Muscle layer of colon (tissue), 2 donors: Measurements from ENCODE around the gene TMEM30A.
A peak's percentile ranks its signal among the peaks of the same experiment; 100 is the strongest.

ENCODE experiments used
- H3K27ac ChIP-seq: one replicate; pipeline ENCODE4 v1.7.0; 2013; ENCODE audit warnings: low read depth, mild to moderate bottlenecking, low read length, moderate library complexity
- H3K27me3 ChIP-seq, 2 donors: one replicate each; pipeline ENCODE4 v1.7.0; 2013; ENCODE audit warnings: low read length in 2 of 2, mild to moderate bottlenecking in 2 of 2; ENCODE audit not compliant: insufficient read depth in 2 of 2, control insufficient read depth in 1 of 2
- H3K36me3 ChIP-seq: one replicate; pipeline ENCODE4 v1.7.0; 2013; ENCODE audit warnings: mild to moderate bottlenecking, low read length; ENCODE audit not compliant: insufficient read depth
- H3K4me1 ChIP-seq: one replicate; pipeline ENCODE4 v1.7.0; 2013; ENCODE audit warnings: mild to moderate bottlenecking, low read length; ENCODE audit not compliant: insufficient read depth
- H3K4me3 ChIP-seq, 2 donors: one replicate each; pipeline ENCODE4 v1.7.0; 2013; ENCODE audit warnings: low read length in 2 of 2, low read depth in 1 of 2, mild to moderate bottlenecking in 1 of 2, moderate library complexity in 1 of 2
- H3K9ac ChIP-seq: one replicate; pipeline ENCODE4 v1.7.0; 2013; ENCODE audit warnings: low read length
- H3K9me3 ChIP-seq: one replicate; pipeline ENCODE4 v1.7.0; 2013; ENCODE audit warnings: mild to moderate bottlenecking, low read length
- donor health status: abdominal sarcoma.
- donor health status: Adenocarcinoma of cecum.

TMEM30A gene

DNA sequence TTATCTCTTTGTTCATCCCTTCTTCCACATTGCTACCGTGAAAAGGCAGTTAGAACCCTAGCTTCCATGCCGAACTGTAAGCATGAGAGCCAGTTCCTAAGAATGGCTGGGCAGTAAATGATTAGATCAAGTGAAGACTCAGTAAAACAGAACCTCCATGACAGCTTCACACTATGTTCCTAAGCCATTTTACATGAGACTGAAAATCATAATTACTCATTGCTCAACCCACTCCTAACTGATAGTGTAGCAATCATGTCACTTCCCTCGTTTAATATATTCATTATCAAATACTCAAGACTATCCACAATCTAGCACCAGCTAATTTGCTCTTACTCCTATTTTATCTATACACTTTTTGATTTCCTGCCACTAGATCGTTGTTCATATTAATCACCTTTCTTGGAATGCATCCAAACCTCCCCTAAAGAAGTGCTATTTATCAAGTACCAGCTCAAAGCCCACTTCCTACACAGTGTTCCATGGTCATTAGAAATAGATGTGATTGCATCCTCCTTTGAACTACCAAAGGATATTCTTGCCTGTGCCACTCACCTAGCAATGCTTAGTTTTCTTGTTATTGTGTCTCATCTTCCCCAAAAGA, 6.0 kb downstream of the TMEM30A start:
- Histone ChIP-seq H3K4me3 (no peak overlapping the region), H3K27me3 (no peaks in the 10 kb centered on the region), H3K27ac (no peak overlapping the region), H3K9ac (no peak overlapping the region), H3K4me1 (peaks cover 48% of the 10 kb centered on the region), H3K36me3 (no peaks in the 10 kb centered on the region), H3K9me3 (no peaks in the 10 kb centered on the region)

- Histone ChIP-seq H3K9me3 (no peaks in the 10 kb centered on the region), H3K27me3 (no peaks in the 10 kb centered on the region), H3K27ac (no peak overlapping the region), H3K4me3 (no peak overlapping the region), H3K4me1 (peaks cover 26% of the 10 kb centered on the region), H3K36me3 (peaks cover 3% of the 10 kb centered on the region), H3K9ac (no peak overlapping the region)
Measured at GRCh38 chr6:75275067-75275466, 9.5 kb downstream of the TMEM30A start.

DNA sequence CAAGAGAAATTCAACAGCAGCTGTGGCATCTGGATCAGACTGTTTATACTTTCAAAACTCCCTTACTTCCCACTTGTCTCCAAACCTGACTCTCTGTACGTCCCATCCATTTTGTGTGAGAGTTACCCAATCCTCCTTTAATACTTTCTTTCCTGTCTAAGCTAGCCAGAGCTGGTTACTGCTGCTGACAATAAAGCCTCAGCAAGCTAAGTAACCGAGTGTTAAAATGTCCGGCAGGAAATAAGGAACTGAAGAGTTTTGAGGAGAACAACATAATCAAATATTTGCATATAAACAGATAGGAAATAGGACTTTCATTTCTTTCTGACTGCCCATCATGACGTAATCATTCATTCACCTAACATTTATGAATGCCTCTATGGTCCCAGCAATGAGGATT, 11.6 kb downstream of the TMEM30A start:
- Histone ChIP-seq H3K27ac (no peak overlapping the region), H3K36me3 (peaks cover 3% of the 10 kb centered on the region), H3K27me3 (no peaks in the 10 kb centered on the region), H3K9me3 (no peaks in the 10 kb centered on the region), H3K4me1 (peaks cover 27% of the 10 kb centered on the region), H3K4me3 (no peak overlapping the region), H3K9ac (no peak overlapping the region)

DNA sequence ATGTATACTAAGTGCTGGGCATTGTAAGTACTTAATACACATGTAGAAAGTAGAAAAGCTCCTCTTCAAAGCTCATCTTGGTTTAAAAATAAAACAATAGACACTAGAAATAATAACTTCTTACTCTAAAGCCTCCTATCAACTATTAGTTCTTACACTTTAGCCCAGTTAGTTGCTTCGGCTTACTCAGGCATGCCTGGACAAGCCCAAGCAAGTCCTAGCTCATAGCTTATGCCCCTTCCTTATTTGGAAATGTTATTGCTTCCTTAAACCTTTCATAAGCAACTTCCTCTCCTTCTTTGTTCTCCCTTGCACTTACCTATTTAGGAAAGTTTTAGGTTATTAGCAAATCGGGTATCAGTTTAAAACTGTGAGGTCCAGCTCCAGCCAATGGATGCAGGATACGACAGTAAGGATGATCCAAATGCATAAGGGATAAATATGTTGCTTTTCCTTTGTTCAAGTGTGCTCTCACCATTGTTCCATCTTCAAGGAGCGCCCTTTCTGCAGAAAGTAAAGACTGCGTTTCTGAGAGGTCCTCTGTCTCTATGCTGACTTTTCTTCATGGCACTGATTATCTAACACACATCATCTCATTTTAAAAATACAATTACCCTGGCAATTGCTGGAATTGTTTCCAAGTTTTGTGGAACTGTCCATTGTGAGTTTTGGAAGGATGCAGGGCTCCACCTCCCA, 12.3 kb downstream of the TMEM30A start:
- Histone ChIP-seq H3K9ac (no peak overlapping the region), H3K4me1 (peaks cover 32% of the 10 kb centered on the region), H3K27ac (peak overlapping the region; percentile 21), H3K36me3 (peaks cover 3% of the 10 kb centered on the region), H3K27me3 (no peaks in the 10 kb centered on the region), H3K4me3 (no peak overlapping the region), H3K9me3 (no peaks in the 10 kb centered on the region)

DNA sequence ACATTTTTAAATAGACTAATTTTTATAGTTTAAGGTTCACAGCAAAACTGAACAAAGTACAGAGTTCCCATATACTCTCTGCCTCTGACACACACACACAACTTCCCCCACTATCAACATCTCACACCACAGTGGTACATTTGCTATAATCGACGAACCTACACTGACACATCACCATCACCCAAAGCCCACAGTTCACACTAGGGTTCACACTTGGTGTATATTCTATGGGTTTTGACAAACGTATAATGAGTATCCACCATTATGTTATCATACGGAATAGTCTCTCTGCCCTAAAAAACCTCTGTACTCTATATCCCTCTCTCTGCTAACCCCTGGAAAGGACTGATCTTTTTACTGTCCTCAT, 15.6 kb downstream of the TMEM30A start:
- H3K4me1 ChIP-seq = peaks cover 21% of the 10 kb centered on the region
- H3K36me3 ChIP-seq = peaks cover 6% of the 10 kb centered on the region
- no peaks in the 10 kb centered on the region for H3K27me3 ChIP-seq
- H3K9me3 ChIP-seq = no peaks in the 10 kb centered on the region
- H3K9ac ChIP-seq = no peak overlapping the region
- H3K4me3 ChIP-seq = no peak overlapping the region
- H3K27ac ChIP-seq = no peak overlapping the region

GRCh38 chr6:75268121-75268987, 16.2 kb downstream of the TMEM30A start:
- Histone ChIP-seq H3K4me3 (no peak overlapping the region), H3K36me3 (peaks cover 9% of the 10 kb centered on the region), H3K27me3 (no peaks in the 10 kb centered on the region), H3K27ac (peak overlapping the region; percentile 4), H3K9me3 (no peaks in the 10 kb centered on the region), H3K9ac (no peak overlapping the region), H3K4me1 (peaks cover 17% of the 10 kb centered on the region)

- H3K4me3 ChIP-seq = no peak overlapping the region
- peaks cover 9% of the 10 kb centered on the region for H3K36me3 ChIP-seq
- no peaks in the 10 kb centered on the region for H3K9me3 ChIP-seq
- peaks cover 17% of the 10 kb centered on the region for H3K4me1 ChIP-seq
- H3K9ac ChIP-seq = no peak overlapping the region
- H3K27me3 ChIP-seq = no peaks in the 10 kb centered on the region
- peak overlapping the region; percentile 4 for H3K27ac ChIP-seq
Measured at GRCh38 chr6:75267461-75267860, 17.1 kb downstream of the TMEM30A start.

GRCh38 chr6:75266716-75267291, 17.8 kb downstream of the TMEM30A start:
- H3K9me3 ChIP-seq = no peaks in the 10 kb centered on the region
- H3K9ac ChIP-seq = no peak overlapping the region
- no peak overlapping the region for H3K4me3 ChIP-seq
- H3K27ac ChIP-seq = no peak overlapping the region
- H3K27me3 ChIP-seq = no peaks in the 10 kb centered on the region
- H3K4me1 ChIP-seq = peaks cover 17% of the 10 kb centered on the region
- H3K36me3 ChIP-seq = peaks cover 10% of the 10 kb centered on the region

DNA sequence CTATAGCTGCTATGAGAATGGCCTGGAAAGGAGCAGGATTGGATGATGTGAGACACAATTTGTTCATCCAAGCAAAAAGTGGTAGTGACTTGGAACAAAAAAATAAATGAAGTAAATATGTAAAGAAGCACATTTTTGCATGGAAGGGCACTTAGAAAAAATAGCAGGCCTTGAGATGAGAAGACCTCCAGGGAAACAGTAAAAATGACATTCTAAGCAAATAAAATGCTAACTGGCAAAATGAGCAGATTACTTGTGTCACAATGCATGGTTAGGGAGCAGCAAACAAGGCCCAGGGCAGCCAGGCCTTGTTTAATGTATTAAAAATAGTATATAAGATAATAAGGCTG, 21.2 kb downstream of the TMEM30A start:
- H3K27ac ChIP-seq = no peak overlapping the region
- H3K9ac ChIP-seq = no peak overlapping the region
- peaks cover 34% of the 10 kb centered on the region for H3K36me3 ChIP-seq
- H3K27me3 ChIP-seq = no peaks in the 10 kb centered on the region
- no peak overlapping the region for H3K4me3 ChIP-seq
- H3K4me1 ChIP-seq = peaks cover 14% of the 10 kb centered on the region
- no peaks in the 10 kb centered on the region for H3K9me3 ChIP-seq

- no peaks in the 10 kb centered on the region for H3K9me3 ChIP-seq
- H3K27ac ChIP-seq = no peak overlapping the region
- peaks cover 10% of the 10 kb centered on the region for H3K4me1 ChIP-seq
- H3K36me3 ChIP-seq = peaks cover 38% of the 10 kb centered on the region
- H3K9ac ChIP-seq = no peak overlapping the region
- no peak overlapping the region for H3K4me3 ChIP-seq
- no peaks in the 10 kb centered on the region for H3K27me3 ChIP-seq
Measured at GRCh38 chr6:75262716-75263400, 21.7 kb downstream of the TMEM30A start.

DNA sequence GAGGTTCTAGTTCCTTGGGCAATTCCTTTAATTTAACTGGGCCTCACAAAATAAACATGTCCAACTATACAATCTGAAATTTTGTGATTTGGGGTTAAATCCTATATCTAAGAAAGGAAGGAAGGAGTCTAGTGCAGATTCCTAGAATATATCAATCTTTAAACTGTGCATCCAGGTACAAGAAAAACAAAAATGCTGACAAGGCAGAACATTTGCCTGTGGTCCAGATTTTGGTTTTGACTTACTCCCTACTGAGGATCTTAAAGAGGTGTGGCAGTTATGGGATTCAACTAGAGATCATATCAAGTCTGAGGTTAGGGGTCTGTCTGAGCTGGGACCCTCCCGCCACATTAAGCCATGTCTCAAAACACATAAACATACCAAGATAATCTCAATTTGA, 23.3 kb downstream of the TMEM30A start:
- no peaks in the 10 kb centered on the region for H3K27me3 ChIP-seq
- no peak overlapping the region for H3K9ac ChIP-seq
- no peaks in the 10 kb centered on the region for H3K9me3 ChIP-seq
- H3K4me1 ChIP-seq = no peaks in the 10 kb centered on the region
- peaks cover 41% of the 10 kb centered on the region for H3K36me3 ChIP-seq
- H3K27ac ChIP-seq = no peak overlapping the region
- no peak overlapping the region for H3K4me3 ChIP-seq
